H9 (cell line): ENCODE measurements around the gene ACYP1. TPM values are rescaled to one million over a fixed set of nuclear protein-coding genes. Genes with fewer than 3 reads are reported as not detected.
A peak's percentile ranks its signal among the peaks of the same experiment; 100 is the strongest.

Experiments
- DNase-seq: peaks from one replicate; pipeline ENCODE4 v3.0.0-alpha.2; 2017
- H2AFZ ChIP-seq: one replicate; pipeline ENCODE4 v1.6.1; 2013; ENCODE audit warnings: mild to moderate bottlenecking, low read length, control low read depth, moderate library complexity
- H2AK5ac ChIP-seq: 2 replicates; pipeline ENCODE4 v1.6.1; 2013; ENCODE audit warnings: low read length, control low read depth, mixed read lengths; ENCODE audit not compliant: insufficient read length
- H2BK120ac ChIP-seq: one replicate; pipeline ENCODE4 v1.6.1; 2013; ENCODE audit warnings: low read depth, mild to moderate bottlenecking, low read length, control low read depth, inconsistent platforms; ENCODE audit not compliant: poor library complexity, severe bottlenecking
- H2BK12ac ChIP-seq: 2 replicates; pipeline ENCODE4 v1.6.1; 2013; ENCODE audit warnings: low read length, control low read depth, mixed read lengths, low read depth; ENCODE audit not compliant: insufficient read length
- H2BK15ac ChIP-seq: 2 replicates; pipeline ENCODE4 v1.6.1; 2013; ENCODE audit warnings: low read depth, low read length, control low read depth
- H2BK20ac ChIP-seq: one replicate; pipeline ENCODE4 v1.6.1; 2013; ENCODE audit warnings: low read depth, mild to moderate bottlenecking, low read length, control low read depth, inconsistent platforms; ENCODE audit not compliant: poor library complexity, severe bottlenecking
- H2BK5ac ChIP-seq: 2 replicates; pipeline ENCODE4 v1.6.1; 2013; ENCODE audit warnings: low read length, control low read depth, mixed read lengths; ENCODE audit not compliant: insufficient read length
- H3K14ac ChIP-seq: 2 replicates; pipeline ENCODE4 v1.6.1; 2013; ENCODE audit warnings: low read length, control low read depth; ENCODE audit not compliant: insufficient read depth
- H3K18ac ChIP-seq: 2 replicates; pipeline ENCODE4 v1.6.1; 2013; ENCODE audit warnings: low read depth, mild to moderate bottlenecking, mixed read lengths, low read length, control low read depth; ENCODE audit not compliant: insufficient read length
- H3K23ac ChIP-seq: 2 replicates; pipeline ENCODE4 v1.6.1; 2013; ENCODE audit warnings: low read length, control low read depth, mixed read lengths, low read depth; ENCODE audit not compliant: insufficient read length
- H3K23me2 ChIP-seq: 2 replicates; pipeline ENCODE4 v1.6.1; 2013; ENCODE audit warnings: low read depth, mild to moderate bottlenecking, mixed read lengths, low read length, control low read depth; ENCODE audit not compliant: insufficient read length, poor library complexity, severe bottlenecking
- H3K27ac ChIP-seq: 2 replicates; pipeline ENCODE4 v1.5.1; 2013; ENCODE audit warnings: low read length, control low read depth, mixed read lengths, low read depth; ENCODE audit not compliant: insufficient read length
- H3K27me3 ChIP-seq: 2 replicates; pipeline ENCODE4 v1.6.1; 2013; ENCODE audit warnings: low read length, control low read depth, inconsistent platforms; ENCODE audit not compliant: insufficient read depth
- H3K4ac ChIP-seq: 2 replicates; pipeline ENCODE4 v1.6.1; 2013; ENCODE audit warnings: low read depth, mild to moderate bottlenecking, control low read depth, inconsistent platforms, low read length, moderate library complexity
- H3K4me1 ChIP-seq: 2 replicates; pipeline ENCODE4 v1.6.1; 2013; ENCODE audit warnings: low read length, control low read depth, inconsistent platforms; ENCODE audit not compliant: insufficient read depth
- H3K4me2 ChIP-seq: 2 replicates; pipeline ENCODE4 v1.6.1; 2013; ENCODE audit warnings: low read length, control low read depth, mixed read lengths; ENCODE audit not compliant: insufficient read length, insufficient read depth
- H3K56ac ChIP-seq: 2 replicates; pipeline ENCODE4 v1.6.1; 2013; ENCODE audit warnings: low read depth, mild to moderate bottlenecking, mixed read lengths, low read length, control low read depth; ENCODE audit not compliant: insufficient read length
- H3K79me1 ChIP-seq: 2 replicates; pipeline ENCODE4 v1.6.1; 2013; ENCODE audit warnings: low read depth, mild to moderate bottlenecking, moderate library complexity, low read length, control low read depth, inconsistent platforms; ENCODE audit not compliant: insufficient read depth, poor library complexity, severe bottlenecking
- H3K79me2 ChIP-seq: 2 replicates; pipeline ENCODE4 v1.6.1; 2013; ENCODE audit warnings: low read length, control low read depth, inconsistent platforms; ENCODE audit not compliant: insufficient read depth
- H3K9ac ChIP-seq: 2 replicates; pipeline ENCODE4 v1.6.1; 2013; ENCODE audit warnings: low read length, control low read depth, mixed read lengths; ENCODE audit not compliant: insufficient read length; ENCODE audit errors: extremely low read depth
- H3K9me3 ChIP-seq: one replicate; pipeline ENCODE4 v1.6.1; 2013; ENCODE audit warnings: low read depth, low read length, inconsistent platforms; ENCODE audit not compliant: control insufficient read depth
- H3T11ph ChIP-seq: one replicate; pipeline ENCODE4 v1.6.1; 2013; ENCODE audit warnings: mild to moderate bottlenecking, low read length, control low read depth, inconsistent platforms
- H4K20me1 ChIP-seq: one replicate; pipeline ENCODE4 v1.6.1; 2013; ENCODE audit not compliant: control insufficient read depth, insufficient read length, insufficient read depth
- H4K5ac ChIP-seq: 2 replicates; pipeline ENCODE4 v1.6.1; 2013; ENCODE audit warnings: low read depth, mild to moderate bottlenecking, mixed read lengths, low read length, control low read depth; ENCODE audit not compliant: insufficient read length
- H4K8ac ChIP-seq: replicated peaks from 2 replicates; pipeline ENCODE4 v1.6.1; 2013; ENCODE audit warnings: low read length, control low read depth, mixed read lengths, low read depth; ENCODE audit not compliant: insufficient read length
- H4K91ac ChIP-seq: 2 replicates; pipeline ENCODE4 v1.6.1; 2013; ENCODE audit warnings: low read depth, mild to moderate bottlenecking, moderate library complexity, mixed read lengths, low read length, control low read depth; ENCODE audit not compliant: insufficient read length
- H3K27ac Mint-ChIP-seq, 3 experiments: 2 replicates in 2 of 3; 3 replicates in 1 of 3; pipeline ENCODE4 v1.8.0; 2020 to 2021; ENCODE audit warnings: mixed read lengths in 3 of 3, mild to moderate bottlenecking in 1 of 3, moderate library complexity in 1 of 3
- H3K27me3 Mint-ChIP-seq: 2 replicates; pipeline ENCODE4 v1.8.0; 2021; ENCODE audit warnings: low read depth, mild to moderate bottlenecking, moderate library complexity, mixed read lengths
- H3K36me3 Mint-ChIP-seq, 3 experiments: 2 replicates in 2 of 3; 3 replicates in 1 of 3; pipeline ENCODE4 v1.8.0; 2020 to 2021; ENCODE audit warnings: low read depth in 3 of 3, mixed read lengths in 3 of 3; ENCODE audit not compliant: insufficient read depth in 1 of 3
- H3K4me1 Mint-ChIP-seq, 2 experiments: 2 replicates each; pipeline ENCODE4 v1.8.0; 2020; ENCODE audit warnings: mixed read lengths in 2 of 2
- H3K4me3 Mint-ChIP-seq, 2 experiments: 2 replicates in 1 of 2; 3 replicates in 1 of 2; pipeline ENCODE4 v1.8.0; 2020 to 2021; ENCODE audit warnings: mild to moderate bottlenecking in 2 of 2, mixed read lengths in 2 of 2, moderate library complexity in 1 of 2
- H3K9me3 Mint-ChIP-seq, 2 experiments: 2 replicates in 1 of 2; 3 replicates in 1 of 2; pipeline ENCODE4 v1.8.0; 2020; ENCODE audit warnings: mild to moderate bottlenecking in 2 of 2, mixed read lengths in 2 of 2, moderate library complexity in 1 of 2
- CTCF ChIP-seq: fragments of 200-600 bp; sonication (generic); conservative IDR thresholded peaks from 3 replicates; pipeline ENCODE4 v1.8.0; 2021; ENCODE audit warnings: antibody characterized with exemption, mild to moderate bottlenecking
- WGBS: extraction: QIAGEN DNeasy Blood & Tissue Kit; methylation state at CpG from one replicate; pipeline ENCODE4 v1.1.7; 2013; ENCODE audit warnings: missing lambda C conversion rate, low lambda C conversion rate, mixed read lengths; ENCODE audit not compliant: insufficient read length; ENCODE audit errors: extremely low coverage; 5-methylcytosine and 5-hydroxymethylcytosine counted together
- total RNA-seq: library from RNA; stranded (reverse); gene quantifications from 2 replicates; pipeline ENCODE4 v1.2.1, GENCODE V29; 2021

The ACYP1 gene
- total RNA-seq, 1 experiment from 2014 or later: 18.9 TPM

- Mint-ChIP-seq H3K4me1 (no peaks in the 10 kb centered on the region; a peak in 1 of 4 replicates), H3K36me3 (peaks cover 0 to 22% (median 10%) of the 10 kb centered on the region in 3 experiments; a peak in 5 of 7 replicates), H3K9me3 (no peaks in the 10 kb centered on the region; a peak in 1 of 5 replicates), H3K27me3 (no peaks in the 10 kb centered on the region), H3K4me3 (no peak overlapping the region), H3K27ac (peak overlapping the region in 1 of 3 experiments; percentile 37; a peak in 2 of 7 replicates)
- Histone ChIP-seq H3K27ac (no peak overlapping the region), H3K14ac (no peak overlapping the region), H3K23me2 (peaks cover 3% of the 10 kb centered on the region), H3K4ac (no peak overlapping the region), H3T11ph (no peak overlapping the region), H3K9ac (no peak overlapping the region), H4K8ac (no peak overlapping the region), H3K79me2 (no peaks in the 10 kb centered on the region), H3K4me2 (no peak overlapping the region), H4K91ac (no peak overlapping the region), H3K56ac (no peak overlapping the region), H2BK20ac (no peak overlapping the region), H2BK15ac (no peak overlapping the region), H2AK5ac (no peak overlapping the region), H2BK12ac (no peak overlapping the region), H3K79me1 (no peaks in the 10 kb centered on the region), H3K23ac (no peak overlapping the region), H3K9me3 (no peaks in the 10 kb centered on the region), H2BK120ac (no peak overlapping the region), H4K5ac (no peak overlapping the region), H2AFZ (no peak overlapping the region), H3K4me1 (no peaks in the 10 kb centered on the region), H3K27me3 (no peaks in the 10 kb centered on the region), H4K20me1 (no peaks in the 10 kb centered on the region), H2BK5ac (no peak overlapping the region), H3K18ac (no peak overlapping the region)
- no CpG with 5 or more reads among the region's 5 CpGs for WGBS
- TF ChIP-seq CTCF: no peak
- DNase-seq: no peak
Observed at GRCh38 chr14:75053396-75054291, 10.2 kb downstream of the ACYP1 start.
